Measurements from ENCODE around the gene ZNF763. TPM values are rescaled to one million over a fixed set of nuclear protein-coding genes. Genes with fewer than 3 reads are reported as not detected.
"Not testable (repeated sequence)": the region's sequence is repeated elsewhere in the genome, so short reads cannot be mapped to it uniquely, and the experiment has no call there.

The ZNF763 gene
- polyA plus RNA-seq, 3 donors, result 1.3 to 2.6 (median 1.7) TPM

GRCh38 chr19:11924886-11925650 is 39.8 kb upstream of the ZNF763 start, which contains the start of gene ZNF700:
TSS of gene ZNF700 (plus strand) at chr19:11925107. CDS start at chr19:11925211, 104 bp downstream.
- Mint-ChIP-seq H3K36me3 (peaks cover 8 to 14% of the 10 kb centered on the region in 2 donors), H3K9me3 (peaks cover 7 to 24% (median 15%) of the 10 kb centered on the region in 7 donors), H3K27me3 (ENCODE audit: low read depth in 3 of 3) (no peaks in the 10 kb centered on the region), H3K27ac (peak within 1 kb of the TSS; percentile 91 to 99 (median 97)), H3K4me1 (peaks cover 30% of the 10 kb centered on the region), H3K4me3 (peak within 1 kb of the TSS; percentile 95 to 96)
- TF ChIP-seq CTCF (IDR thresholded peaks at IDR 0.05), result no peak
- Histone ChIP-seq H3K4me3 (replicated peaks in 1 of 3; ENCODE audit: low read depth in 2 of 3, low read length in 3 of 3) (peak within 1 kb of the TSS; percentile 83 to 97 (median 91)), H3K27me3 (ENCODE audit: control insufficient read depth in 2 of 2, insufficient read depth in 2 of 2, low read length in 2 of 2) (no peaks in the 10 kb centered on the region), H3K4me2 (replicated peaks; ENCODE audit: extremely low read depth, low read length, poor library complexity, severe bottlenecking) (peak within 1 kb of the TSS; percentile 92), H3K9ac (ENCODE audit: insufficient read depth, low read length, poor library complexity, severe bottlenecking) (peak within 1 kb of the TSS; percentile 84), H3K4me1 (ENCODE audit: control insufficient read depth in 1 of 2, insufficient read depth in 2 of 2, low read length in 2 of 2) (peaks cover 26 to 37% of the 10 kb centered on the region in 2 donors), H3K9me3 (replicated peaks in 1 of 2; ENCODE audit: control insufficient read depth in 1 of 2, insufficient read depth in 1 of 2, low read length in 2 of 2) (peaks cover 11 to 22% of the 10 kb centered on the region in 2 donors), H3K27ac (ENCODE audit: low read depth in 1 of 2, low read length in 2 of 2) (peak within 1 kb of the TSS; percentile 93 to 95), H2AFZ (ENCODE audit: insufficient read depth, low read depth, low read length, poor library complexity, severe bottlenecking) (peak within 1 kb of the TSS; percentile 97), H3K79me2 (ENCODE audit: insufficient read depth, low read length) (peaks cover 50% of the 10 kb centered on the region), H3K36me3 (replicated peaks in 1 of 2; ENCODE audit: control insufficient read depth in 1 of 2, insufficient read depth in 2 of 2, low read length in 2 of 2) (peaks cover 0 to 22% of the 10 kb centered on the region in 2 donors), H4K20me1 (ENCODE audit: insufficient read depth, low read length) (no peaks in the 10 kb centered on the region)
- DNase-seq, result peak; percentile 81 to 86 (median 81)
- WGBS (ENCODE audit: insufficient coverage), result under 1% methylated on average over 50 of the region's 53 CpGs
- intact Hi-C loops (cut with micrococcal nuclease), result loop anchor here (1.0 to 10.0 kb wide), 7 partner anchors 40 to 217 kb away; partner anchors contain the start of genes ZNF763 (in 2 of the 2), ZNF20 (in 1 of the 2) and ZNF844 (in 1 of the 2)

DNA sequence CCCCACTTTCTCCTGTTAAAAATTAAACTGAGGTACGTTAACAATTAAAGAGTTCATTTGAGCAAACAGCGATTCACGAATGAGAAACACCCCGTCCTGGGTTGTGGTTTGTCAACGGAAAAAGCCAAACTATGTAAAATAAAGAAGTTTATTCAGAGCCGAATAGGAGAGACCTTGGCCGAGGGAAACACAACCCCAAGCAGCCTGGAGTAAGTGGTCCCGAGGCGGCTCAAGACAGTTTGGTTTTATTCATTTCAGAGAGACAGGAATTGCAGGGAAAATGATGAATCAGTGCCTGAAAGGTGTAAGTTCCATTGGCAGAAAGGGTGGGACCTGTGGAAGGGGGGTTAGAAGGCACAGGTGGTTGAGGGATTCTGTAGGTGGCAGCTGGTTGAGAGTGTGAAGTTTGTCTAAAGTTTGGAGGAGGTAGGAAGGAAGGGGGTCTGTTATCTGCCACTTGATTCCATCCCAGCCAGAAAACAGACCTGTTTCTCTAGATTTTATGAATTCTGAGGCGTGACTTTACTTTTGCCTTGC is 39.1 kb upstream of the ZNF763 start:
- intact Hi-C loops (cut with micrococcal nuclease), result loop anchor here (2.0 to 10.0 kb wide), 4 partner anchors 39 to 139 kb away; partner anchors contain the start of genes ZNF763 (in 1 of the 2) and ZNF844 (in 1 of the 2)
- H3K4me1 ChIP-seq (ENCODE audit: control insufficient read depth in 1 of 2, insufficient read depth in 2 of 2, low read length in 2 of 2), result peaks cover 26 to 37% of the 10 kb centered on the region in 2 donors
- 2% methylated on average over 4 of the region's 10 CpGs for WGBS (ENCODE audit: insufficient coverage)
- H3K9me3 ChIP-seq (replicated peaks in 1 of 2; ENCODE audit: control insufficient read depth in 1 of 2, insufficient read depth in 1 of 2, low read length in 2 of 2), result peaks cover 13 to 29% of the 10 kb centered on the region in 2 donors
- Mint-ChIP-seq H3K4me3 (peak overlapping the region; percentile 95 to 96), H3K36me3 (peaks cover 8 to 16% of the 10 kb centered on the region in 2 donors), H3K4me1 (peaks cover 34% of the 10 kb centered on the region), H3K9me3 (peaks cover 9 to 25% (median 15%) of the 10 kb centered on the region in 7 donors), H3K27ac (peak overlapping the region; percentile 87 to 97 (median 91))
- H3K27ac ChIP-seq (ENCODE audit: low read depth in 1 of 2, low read length in 2 of 2), result peak overlapping the region; percentile 93 to 95
- peak overlapping the region; percentile 83 to 97 (median 91) for H3K4me3 ChIP-seq (replicated peaks in 1 of 3; ENCODE audit: low read depth in 2 of 3, low read length in 3 of 3)
- H4K20me1 ChIP-seq (ENCODE audit: insufficient read depth, low read length); H3K27me3 ChIP-seq (ENCODE audit: control insufficient read depth in 2 of 2, insufficient read depth in 2 of 2, low read length in 2 of 2); H3K27me3 Mint-ChIP-seq (ENCODE audit: low read depth in 3 of 3); DNase-seq: not testable (repeated sequence)
- H3K79me2 ChIP-seq (ENCODE audit: insufficient read depth, low read length), result peaks cover 56% of the 10 kb centered on the region
- H2AFZ ChIP-seq (ENCODE audit: insufficient read depth, low read depth, low read length, poor library complexity, severe bottlenecking), result peak overlapping the region; percentile 97
- H3K36me3 ChIP-seq (replicated peaks in 1 of 2; ENCODE audit: control insufficient read depth in 1 of 2, insufficient read depth in 2 of 2, low read length in 2 of 2), result peaks cover 0 to 29% of the 10 kb centered on the region in 2 donors
- peak overlapping the region; percentile 92 for H3K4me2 ChIP-seq (replicated peaks; ENCODE audit: extremely low read depth, low read length, poor library complexity, severe bottlenecking)
- peak overlapping the region; percentile 84 for H3K9ac ChIP-seq (ENCODE audit: insufficient read depth, low read length, poor library complexity, severe bottlenecking)

Measured in CD14-positive monocyte (primary cell).